GM15510 (cell line): ENCODE measurements around the gene PLPP2.

ENCODE experiments used
- POLR2A ChIP-seq: IDR thresholded peaks from 3 replicates; pipeline ENCODE4 v1.6.1; 2011; ENCODE audit warnings: borderline replicate concordance; ENCODE audit not compliant: insufficient read length; ENCODE audit errors: extremely low read depth

Gene PLPP2

DNA sequence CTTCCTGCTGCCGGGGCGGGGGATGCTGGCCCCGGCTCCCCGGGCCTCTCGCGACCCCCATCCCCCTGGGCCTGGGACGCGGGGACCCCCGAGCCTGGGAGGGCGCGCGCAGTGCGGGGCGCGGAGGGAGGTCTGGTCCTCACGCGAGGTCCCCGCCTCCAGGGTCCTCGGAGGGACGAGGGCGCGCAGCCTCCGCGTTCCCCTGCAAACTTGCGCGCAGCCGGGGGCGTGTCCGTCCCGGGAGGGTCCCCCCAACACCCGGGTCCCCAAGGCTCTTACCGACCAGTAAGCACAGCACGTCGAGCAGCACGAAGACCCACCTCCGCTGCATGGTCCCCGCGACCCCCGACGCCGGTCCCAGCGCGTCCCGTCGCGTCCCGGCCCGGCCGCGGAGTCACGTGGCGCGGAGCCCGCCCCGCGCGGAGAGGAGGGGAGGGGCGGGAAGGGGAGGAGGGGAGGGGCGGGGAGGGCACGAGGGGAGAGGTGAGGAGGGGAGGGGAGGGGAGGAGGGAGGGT, at the start of gene PLPP2:
TSS of gene PLPP2 (minus strand) at position 398 of the 516 bp plus-strand sequence. CDS start at position 331, 67 bp downstream.
- TF ChIP-seq POLR2A = no peak

DNA sequence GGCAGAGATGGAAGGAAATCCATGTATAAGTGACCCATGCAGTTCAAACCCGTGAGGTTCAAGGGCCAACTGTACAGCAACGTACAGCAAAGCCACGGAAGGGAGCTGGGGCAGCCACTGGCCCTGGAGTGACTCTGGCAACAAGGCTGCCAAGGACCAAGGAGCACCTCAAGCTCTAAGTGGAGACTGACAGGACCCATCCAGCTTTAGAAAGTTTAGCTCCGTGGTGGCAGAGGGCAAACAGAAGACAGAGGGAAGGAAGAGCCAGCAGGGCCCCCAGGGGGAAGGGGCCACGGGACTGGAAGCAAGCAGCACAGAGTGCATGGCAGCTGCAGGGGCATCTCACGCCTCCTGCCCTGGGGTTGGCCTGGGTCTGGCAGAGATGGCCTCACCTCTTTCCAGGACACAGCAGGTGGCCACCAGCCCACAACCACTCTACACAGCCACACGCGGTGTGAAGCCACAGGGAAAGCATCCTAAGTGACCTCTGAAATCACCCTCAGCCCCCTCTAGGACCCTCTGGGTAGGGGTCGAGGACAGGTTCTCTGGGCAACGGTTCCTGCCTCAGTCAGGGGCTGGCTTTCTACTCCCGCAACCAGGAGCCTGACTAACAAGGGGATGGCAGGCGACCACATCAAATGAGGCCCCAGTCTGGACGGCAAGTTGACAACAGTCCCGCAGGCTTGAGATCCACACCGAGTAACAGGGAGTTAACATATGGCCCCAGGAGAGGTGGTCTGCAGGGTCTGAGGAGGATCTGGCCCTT, 49.6 kb upstream of the PLPP2 start:
- no peak for TF ChIP-seq POLR2A

DNA sequence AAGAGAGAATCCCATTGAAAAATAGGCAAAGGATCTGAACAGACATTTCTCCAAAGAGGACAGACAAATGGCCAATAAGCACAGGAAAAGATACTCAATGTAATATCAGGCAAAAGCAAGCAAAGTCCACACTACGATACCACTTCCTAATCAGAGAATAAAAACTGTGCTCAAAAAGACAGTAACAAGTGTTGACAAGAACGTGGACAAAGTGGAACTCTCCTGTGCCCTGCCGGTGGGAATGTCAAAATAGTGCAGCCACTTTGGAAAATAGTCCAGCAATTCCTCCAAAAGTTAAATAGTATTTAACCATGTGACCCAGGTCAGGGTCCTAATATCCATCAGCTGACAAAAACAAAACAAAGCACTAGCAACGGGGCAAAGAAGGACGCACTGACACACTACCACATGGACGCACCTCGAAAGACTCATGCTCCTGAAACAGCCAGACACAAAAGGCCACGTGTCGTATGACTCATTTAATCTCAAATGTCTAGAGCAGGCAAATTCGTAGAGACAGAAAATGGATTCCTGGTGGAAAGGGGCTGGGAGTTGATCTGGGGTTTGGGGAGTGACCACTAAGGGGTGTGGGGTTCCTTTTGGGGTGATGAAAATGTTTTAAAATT, 48.2 kb upstream of the PLPP2 start:
- TF ChIP-seq POLR2A = no peak

DNA sequence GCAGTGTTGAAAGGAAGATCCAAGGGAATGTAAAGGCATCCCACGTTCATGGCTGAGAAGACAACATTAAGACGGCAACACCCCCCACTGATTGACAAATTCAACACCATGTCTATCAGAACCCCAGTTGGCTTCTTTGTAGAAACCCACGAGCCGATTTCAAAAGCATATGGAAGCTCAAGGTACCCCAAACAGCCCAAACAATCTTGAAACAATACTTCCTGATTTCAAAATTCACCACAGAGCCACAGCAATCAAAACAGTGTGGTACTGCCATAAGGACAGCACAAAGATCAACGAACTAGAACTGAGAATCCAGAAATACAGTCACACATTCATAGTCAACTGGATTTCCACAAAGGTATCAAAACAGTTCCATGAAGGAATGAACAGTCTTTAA, 47.2 kb upstream of the PLPP2 start:
- TF ChIP-seq POLR2A = no peak

DNA sequence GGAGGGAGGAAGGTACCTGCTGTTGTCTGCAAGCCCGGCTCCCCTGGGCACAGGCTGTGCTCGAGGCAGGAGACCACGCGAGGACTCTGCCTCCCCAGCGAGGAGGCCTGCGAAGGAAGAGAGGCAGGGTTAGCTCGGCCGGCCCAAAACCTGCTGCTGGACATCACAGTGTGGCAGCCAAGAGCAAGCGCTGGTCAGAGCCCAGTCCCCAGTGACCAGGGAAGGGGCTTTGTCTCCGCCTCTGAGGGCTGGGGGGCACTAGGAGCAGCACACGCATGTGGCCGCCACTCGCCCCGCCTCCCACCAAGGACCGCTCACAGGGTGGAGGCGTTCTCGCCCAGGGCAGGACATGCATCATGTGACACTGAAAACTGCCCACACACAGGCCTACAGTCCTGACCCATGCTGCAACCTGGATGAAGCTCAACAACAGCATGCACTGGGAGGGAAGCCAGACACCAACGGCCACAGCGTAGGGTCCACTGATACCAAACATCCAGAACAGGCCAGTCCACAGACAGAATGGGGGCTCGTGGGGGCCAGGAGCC, 44.9 kb upstream of the PLPP2 start:
- TF ChIP-seq POLR2A = no peak

DNA sequence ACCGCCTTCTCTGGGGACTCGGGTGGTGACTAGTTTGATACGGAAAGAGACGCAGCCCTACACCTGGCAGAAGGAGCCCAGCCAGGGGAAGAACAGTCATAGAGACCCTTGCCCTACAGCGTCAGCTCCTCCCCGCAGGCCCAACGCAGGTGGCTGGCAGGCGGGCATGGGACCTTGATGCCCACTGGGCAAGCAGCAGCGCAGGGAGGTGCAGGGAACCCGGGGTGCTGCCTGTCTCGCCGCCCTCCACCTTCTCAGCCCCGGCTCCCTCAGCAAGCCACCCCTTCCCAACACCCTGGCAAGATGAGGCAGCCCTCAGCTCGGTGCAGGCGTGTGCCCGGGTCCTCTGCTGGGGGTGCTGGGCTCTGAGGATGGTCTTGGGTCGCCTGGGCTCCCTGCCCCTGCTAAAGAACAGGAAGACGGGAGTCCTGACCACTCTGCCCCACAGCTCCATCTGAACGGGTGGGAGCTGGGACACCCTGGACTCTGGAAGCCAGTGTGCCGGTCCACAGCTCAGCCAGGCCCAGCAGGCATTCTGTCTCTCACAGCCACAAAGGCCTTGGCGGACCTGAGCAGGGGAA, 44.4 kb upstream of the PLPP2 start:
- TF ChIP-seq POLR2A = no peak

DNA sequence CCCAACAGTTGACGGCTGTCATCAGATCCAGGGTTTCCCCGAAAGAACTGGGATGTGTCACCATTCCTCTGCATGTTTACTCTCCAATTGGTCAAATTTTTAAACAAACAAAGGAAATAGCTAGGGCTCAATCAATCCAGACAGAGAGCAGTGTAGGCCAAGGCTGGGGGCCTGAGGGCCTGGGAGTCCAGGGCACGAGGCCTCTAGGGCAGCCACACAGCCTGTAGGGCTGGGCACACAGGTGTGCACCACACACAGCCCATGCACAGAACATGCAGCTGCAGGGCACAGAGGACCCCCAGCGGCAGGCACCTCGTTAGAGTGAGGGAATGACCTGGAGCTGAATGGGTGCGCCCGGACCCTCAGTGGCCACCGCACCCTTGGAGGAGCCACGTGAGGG, 43.9 kb upstream of the PLPP2 start:
- TF ChIP-seq POLR2A = no peak

DNA sequence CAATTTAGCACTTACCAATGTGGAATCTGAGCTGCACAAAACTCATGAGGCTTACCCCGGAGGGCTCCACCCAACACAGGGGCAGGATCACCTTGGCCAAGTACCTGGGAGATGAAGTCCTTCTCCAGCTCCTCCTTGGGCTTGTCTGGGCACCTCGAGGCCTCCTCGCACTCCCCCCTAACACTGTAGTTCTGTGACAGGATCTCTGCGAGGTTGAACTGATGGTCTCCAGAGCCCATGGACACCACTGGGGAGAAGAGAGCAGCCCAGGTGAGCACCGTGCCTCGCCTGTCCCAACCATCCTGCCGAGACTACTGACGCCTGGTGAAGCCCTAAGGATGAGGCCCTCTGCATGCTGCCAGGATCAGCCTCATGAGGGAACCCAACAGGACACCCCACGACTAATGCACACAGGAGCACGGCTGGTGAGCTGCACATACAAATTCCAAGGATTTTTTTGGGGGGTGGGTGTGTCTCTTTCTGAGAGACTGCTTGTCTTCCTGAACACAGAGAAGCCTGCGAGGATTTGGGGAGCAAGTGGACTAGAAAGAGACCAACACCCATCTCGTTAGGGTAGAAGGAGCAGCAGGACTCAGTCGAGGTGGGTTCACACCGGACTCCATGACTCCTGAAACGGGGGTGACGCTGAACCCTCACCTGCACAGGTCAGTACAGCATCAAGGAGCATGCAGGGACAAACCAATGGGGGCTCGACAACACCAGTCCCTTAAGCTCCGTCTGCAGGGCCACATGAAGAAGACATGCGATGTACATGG, 43.3 kb upstream of the PLPP2 start:
- no peak for TF ChIP-seq POLR2A

DNA sequence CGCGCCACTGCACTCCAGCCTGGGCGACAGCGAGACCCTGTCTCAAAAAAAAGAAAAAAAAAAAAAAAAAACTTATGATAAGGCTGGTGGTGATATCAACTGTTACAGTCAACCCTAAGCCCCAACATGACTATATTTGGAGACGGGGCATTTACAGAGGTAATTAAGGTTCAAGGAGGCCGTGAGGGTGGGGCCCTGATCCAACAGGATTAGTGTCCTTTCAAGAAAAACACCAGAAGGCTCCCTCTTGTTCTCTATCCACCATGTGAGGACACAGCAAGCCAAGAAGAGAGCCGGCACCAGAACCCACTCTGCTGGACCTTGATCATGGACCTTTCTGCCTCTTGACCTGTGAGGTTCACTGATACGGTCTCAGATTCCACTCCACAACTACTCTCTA, 39.3 kb upstream of the PLPP2 start:
- TF ChIP-seq POLR2A = no peak

DNA sequence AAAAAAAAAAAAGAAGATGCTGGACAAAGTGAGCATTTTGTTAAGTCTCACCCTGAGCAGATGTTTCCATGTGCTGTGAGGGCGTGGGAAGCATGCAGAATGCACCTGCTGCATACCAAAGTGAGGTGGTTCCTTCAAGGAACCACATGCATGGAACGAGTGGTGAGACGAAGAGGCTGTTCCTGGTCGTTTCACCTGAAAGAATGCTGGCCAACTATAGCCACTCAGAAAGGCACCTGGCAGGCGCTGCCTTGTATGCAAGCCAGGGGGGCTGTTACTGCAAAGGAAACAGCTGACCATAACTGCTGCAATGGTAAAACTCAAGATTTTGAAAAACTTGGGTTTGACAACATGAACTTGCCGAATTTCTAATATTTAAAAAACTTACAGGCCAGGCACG, 38.7 kb upstream of the PLPP2 start:
- no peak for TF ChIP-seq POLR2A

DNA sequence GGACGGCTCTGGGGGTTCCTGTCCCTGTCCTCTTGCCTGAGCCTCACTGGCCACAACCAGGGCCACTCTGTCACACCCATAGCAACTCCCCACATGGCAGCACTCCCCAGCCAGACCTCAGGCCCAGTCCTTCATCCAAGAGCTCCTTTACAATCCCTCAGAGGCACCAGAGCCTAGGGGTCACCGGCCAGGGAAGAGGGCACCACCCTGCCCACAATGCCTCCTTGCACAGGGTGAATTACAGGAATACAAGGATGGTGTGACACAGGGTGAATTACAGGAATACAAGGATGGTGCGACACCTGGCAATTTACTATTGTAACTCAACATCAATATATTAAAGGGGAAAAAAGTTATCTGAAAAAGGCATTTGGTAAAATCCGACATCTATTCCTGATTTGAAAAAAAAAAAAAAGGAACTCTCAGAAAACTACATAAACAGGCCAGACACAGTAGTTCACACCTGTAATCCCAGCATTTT, 36.9 kb upstream of the PLPP2 start:
- no peak for TF ChIP-seq POLR2A

DNA sequence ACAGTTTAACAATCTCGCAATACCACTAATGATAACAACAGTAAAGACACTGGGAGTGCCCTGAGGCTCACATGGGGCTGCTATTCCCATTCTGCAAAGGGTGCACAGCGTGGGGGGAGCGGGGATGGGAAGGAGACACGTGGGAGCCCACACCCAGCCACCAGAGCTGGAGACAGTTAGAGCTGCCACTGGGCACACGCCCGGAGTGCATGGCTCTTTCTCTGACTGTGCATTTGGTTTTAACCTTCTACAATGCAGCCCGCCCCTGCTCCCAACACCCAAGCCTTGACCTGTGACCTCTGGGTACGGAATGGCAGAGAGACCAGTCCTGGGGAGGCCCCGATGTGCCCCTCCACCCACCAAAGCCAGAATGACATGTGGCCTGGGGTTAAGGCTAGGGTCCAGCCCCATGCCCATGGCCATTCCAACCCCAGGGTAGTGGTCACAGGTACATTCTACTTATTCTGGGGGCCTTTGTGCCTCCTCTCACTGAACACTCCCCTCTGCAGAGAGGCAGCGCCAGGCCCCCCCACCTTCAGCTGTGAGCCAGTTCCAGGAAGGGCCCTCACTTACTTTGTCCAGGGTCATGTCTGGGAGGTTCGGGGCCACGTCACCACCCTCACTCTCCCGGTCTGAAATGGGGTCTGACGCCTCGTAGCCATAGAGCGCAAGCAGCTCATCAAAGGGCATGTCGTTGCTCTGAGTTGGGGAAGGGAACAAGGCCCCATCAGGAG, 36.3 kb upstream of the PLPP2 start:
- TF ChIP-seq POLR2A = no peak

DNA sequence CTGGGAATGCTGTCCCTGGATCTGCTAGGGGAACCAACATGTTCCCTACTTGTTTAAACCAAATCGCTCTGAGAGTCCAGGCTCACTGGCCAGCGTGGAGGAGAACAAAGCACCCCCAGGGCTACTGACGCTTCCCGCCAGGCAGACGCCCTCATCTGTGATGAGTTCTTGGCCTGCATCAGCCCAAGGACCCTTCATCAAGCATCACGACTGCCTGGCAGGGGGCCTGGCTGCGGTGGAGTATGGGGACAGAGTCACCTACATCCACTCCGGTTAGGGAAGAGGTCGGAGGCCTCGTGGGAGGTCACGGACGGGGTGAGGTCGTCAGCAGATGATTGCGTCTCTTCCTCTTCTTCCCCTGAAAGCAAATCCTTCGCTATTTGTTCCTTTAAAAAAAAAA, 35.7 kb upstream of the PLPP2 start:
- TF ChIP-seq POLR2A = no peak
